HG02759 (cell line): ENCODE measurements around the gene PPARG.
A peak's percentile ranks its signal among the peaks of the same experiment; 100 is the strongest.
"Not testable (repeated sequence)": the region's sequence is repeated elsewhere in the genome, so short reads cannot be mapped to it uniquely, and the experiment has no call there.

Experiments used
- ATAC-seq: cut with Tn5 transposase; IDR thresholded peaks from one replicate; pipeline ENCODE4 v1.9.1; 2021; ENCODE audit warnings: mild to moderate bottlenecking, moderate library complexity; ENCODE audit not compliant: unreplicated experiment

Gene PPARG

GRCh38 chr3:12288182-12289129, at the start of gene PPARG:
Gene PPARG, plus strand, starts transcription at chr3:12289070. Its CDS starts 90,642 bp downstream, at chr3:12379712.
- no peak for ATAC-seq

- ATAC-seq, result no peak
Measured at GRCh38 chr3:12239301-12239700, 49.6 kb upstream of the PPARG start.

GRCh38 chr3:12242772-12243171, 46.1 kb upstream of the PPARG start:
- ATAC-seq, result no peak

GRCh38 chr3:12246497-12247163, 42.2 kb upstream of the PPARG start:
- ATAC-seq, result no peak

GRCh38 chr3:12247411-12247810, 41.5 kb upstream of the PPARG start:
- no peak for ATAC-seq

GRCh38 chr3:12249519-12249918, 39.4 kb upstream of the PPARG start:
- ATAC-seq, result no peak

GRCh38 chr3:12252889-12253288, 36.0 kb upstream of the PPARG start:
- no peak for ATAC-seq

- no peak for ATAC-seq
Measured at GRCh38 chr3:12253516-12254343, 35.1 kb upstream of the PPARG start.

GRCh38 chr3:12255393-12255792, 33.5 kb upstream of the PPARG start:
- ATAC-seq, result no peak

GRCh38 chr3:12258911-12259310, 30.0 kb upstream of the PPARG start:
- no peak for ATAC-seq

- ATAC-seq, result not testable (repeated sequence)
Measured at GRCh38 chr3:12262173-12262572, 26.7 kb upstream of the PPARG start.

GRCh38 chr3:12265508-12265907, 23.4 kb upstream of the PPARG start:
- no peak for ATAC-seq

- ATAC-seq, result no peak
Measured at GRCh38 chr3:12266038-12266437, 22.8 kb upstream of the PPARG start.

GRCh38 chr3:12267376-12268030, 21.4 kb upstream of the PPARG start:
- no peak for ATAC-seq

GRCh38 chr3:12268049-12268735, 20.7 kb upstream of the PPARG start:
- no peak for ATAC-seq

- no peak for ATAC-seq
Measured at GRCh38 chr3:12270976-12271375, 17.9 kb upstream of the PPARG start.

- peak; percentile 99 for ATAC-seq
Measured at GRCh38 chr3:12273045-12273695, 15.7 kb upstream of the PPARG start.

- no peak for ATAC-seq
Measured at GRCh38 chr3:12275974-12276650, 12.8 kb upstream of the PPARG start.

- ATAC-seq, result not testable (repeated sequence)
Measured at GRCh38 chr3:12276827-12277226, 12.0 kb upstream of the PPARG start.
